Measurements from ENCODE around the gene TTC7B. TPM values are rescaled to one million over a fixed set of nuclear protein-coding genes. Genes with fewer than 3 reads are reported as not detected.

TTC7B gene
- total and polyA plus RNA-seq, 2 of the 8 experiments (the other 6 are each of a cell fraction or from before 2014, with no cell fraction given) = 23.7 to 34.0 TPM

DNA sequence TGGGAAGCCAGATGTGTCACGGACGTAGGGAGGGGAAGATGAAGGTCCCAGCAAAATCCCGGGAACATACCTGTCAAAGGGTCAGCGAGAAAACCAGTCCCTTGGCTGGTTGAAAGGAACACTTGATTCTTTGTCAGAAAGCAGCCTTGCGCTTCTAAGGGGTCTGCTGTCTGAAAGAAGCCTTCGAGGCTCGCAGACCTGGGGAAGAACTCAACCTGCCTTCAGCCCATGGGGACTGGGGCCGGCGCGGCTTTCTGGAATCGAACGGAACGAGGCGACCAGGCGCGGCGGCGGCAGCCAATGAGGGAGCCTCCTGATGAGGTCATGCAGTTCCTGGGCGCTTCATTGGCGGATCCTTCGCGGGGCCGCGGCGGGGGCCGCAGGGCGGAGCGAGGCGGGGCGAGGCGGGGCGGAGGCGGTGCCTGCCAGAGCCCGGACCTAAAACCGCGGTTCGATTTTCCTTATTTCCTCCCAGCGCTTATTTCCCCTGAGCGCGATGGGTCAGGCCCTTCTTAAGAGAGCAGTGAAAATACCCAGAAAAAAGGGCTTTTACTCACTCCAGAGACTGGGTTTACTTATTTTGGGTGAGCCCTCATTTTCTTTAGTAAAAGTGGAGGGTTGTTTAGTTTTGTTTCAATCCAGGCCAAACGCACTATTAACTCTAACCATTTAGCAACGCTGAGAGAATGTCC is 11.8 kb upstream of the TTC7B start (continued):
- TF ChIP-seq KDM4A (IDR thresholded peaks at IDR 0.05; ENCODE audit: low read depth, low read length, severe bottlenecking) = no peak
- TF ChIP-seq CREB1 (IDR thresholded peaks at IDR 0.05) = no peak
- no peak for TF ChIP-seq SP2 (IDR thresholded peaks at IDR 0.05; ENCODE audit: low read length)
- TF ChIP-seq RXRA (IDR thresholded peaks at IDR 0.05; ENCODE audit: insufficient read depth, low read depth, low read length) = no peak
- no peak for TF ChIP-seq BCL11A (IDR thresholded peaks at IDR 0.05; ENCODE audit: low read depth in 2 of 2, low read length in 2 of 2)
- TF ChIP-seq NANOG (IDR thresholded peaks at IDR 0.05; ENCODE audit: insufficient read depth, low read depth, low read length, poor library complexity, severe bottlenecking) = no peak
- no peak for TF ChIP-seq HDAC2 (IDR thresholded peaks at IDR 0.05; ENCODE audit: borderline replicate concordance in 1 of 2, low read depth in 2 of 2, low read length in 2 of 2)
- TF ChIP-seq RNF2 (IDR thresholded peaks at IDR 0.05; ENCODE audit: borderline replicate concordance, low read depth, low read length, missing control alignments, poor library complexity, severe bottlenecking) = no peak
- TF ChIP-seq RBBP5 (IDR thresholded peaks at IDR 0.05; ENCODE audit: borderline replicate concordance, low read depth, low read length) = no peak
- peak; percentile 48; the same call in 1 of the 2 replicates for TF ChIP-seq JUN (IDR thresholded peaks at IDR 0.05; ENCODE audit: low read depth, low read length)
- no peak for TF ChIP-seq NRF1 (IDR thresholded peaks at IDR 0.05; ENCODE audit: low read depth, low read length)
- no peak for TF ChIP-seq POU5F1 (IDR thresholded peaks at IDR 0.05; ENCODE audit: low read depth, low read length)
- peak; percentile 87 for TF ChIP-seq TBP (IDR thresholded peaks at IDR 0.05; ENCODE audit: low read depth, low read length)
- no peak for TF ChIP-seq MAFK (IDR thresholded peaks at IDR 0.05; ENCODE audit: low read depth, low read length)
- 0 out of 2 replicates have a peak, but pooled peaks have one; percentile 10 for TF ChIP-seq SP1 (IDR thresholded peaks at IDR 0.05; ENCODE audit: low read depth, low read length)
- no peak for TF ChIP-seq USF2 (IDR thresholded peaks at IDR 0.05; ENCODE audit: low read length)
